A673 (cell line): ENCODE data around the gene NEK7. TPM values are rescaled to one million over a fixed set of nuclear protein-coding genes. Genes with fewer than 3 reads are reported as not detected.
A peak's percentile ranks its signal among the peaks of the same experiment; 100 is the strongest.

Source experiments
- BruUV-seq: library from RNA; stranded (reverse); fragments of 400-500 nt; replicated peaks from 2 replicates; lab custom pipeline; 2021; lab: Mats Ljungman, UMichigan
- CTCF ChIA-PET: fragments of 300-600 bp; sonication (Branson Sonifier 250); formaldehyde crosslinking; loops from one replicate; lab custom pipeline; 2022; ENCODE audit warnings: antibody characterized with exemption; lab: Charles Lee
- POLR2A ChIA-PET: fragments of 300-600 bp; sonication (Branson Sonifier 250); formaldehyde crosslinking; loops from one replicate; lab custom pipeline; 2022; ENCODE audit warnings: antibody characterized with exemption; ENCODE audit not compliant: low non-redundant PET; lab: Charles Lee
- DNase-seq: peaks from one replicate; pipeline ENCODE4 v3.0.0-alpha.2; 2015; ENCODE audit warnings: low spot score
- H3K27ac ChIP-seq: fragments of 200-600 bp; sonication (generic); 2 replicates; pipeline ENCODE4 v1.5.1; 2016; ENCODE audit warnings: mixed run types, low read depth, mild to moderate bottlenecking, mixed read lengths, antibody characterized with exemption, low read length; ENCODE audit not compliant: poor library complexity, severe bottlenecking
- H3K27me3 ChIP-seq: fragments of 200-600 bp; sonication (generic); replicated peaks from 2 replicates; pipeline ENCODE4 v1.6.1; 2017; ENCODE audit warnings: mixed run types, low read depth, mild to moderate bottlenecking, mixed read lengths, antibody characterized with exemption, low read length; ENCODE audit not compliant: insufficient read depth, poor library complexity
- H3K36me3 ChIP-seq: fragments of 200-600 bp; sonication (generic); 2 replicates; pipeline ENCODE4 v1.6.1; 2016; ENCODE audit warnings: mixed run types, mild to moderate bottlenecking, mixed read lengths, antibody characterized with exemption, low read length; ENCODE audit not compliant: insufficient read depth, poor library complexity, severe bottlenecking
- H3K4me1 ChIP-seq: fragments of 200-600 bp; sonication (generic); 2 replicates; pipeline ENCODE4 v1.6.1; 2017; ENCODE audit warnings: mixed run types, mild to moderate bottlenecking, mixed read lengths, antibody characterized with exemption, low read length; ENCODE audit not compliant: insufficient read depth, poor library complexity, severe bottlenecking
- H3K4me3 ChIP-seq: fragments of 200-600 bp; sonication (generic); 2 replicates; pipeline ENCODE4 v1.5.1; 2016; ENCODE audit warnings: low read depth, mixed run types, mild to moderate bottlenecking, mixed read lengths, low read length; ENCODE audit not compliant: poor library complexity, severe bottlenecking
- H3K9me3 ChIP-seq: fragments of 200-600 bp; sonication (generic); 2 replicates; pipeline ENCODE4 v1.6.1; 2016; ENCODE audit warnings: mixed run types, low read depth, mild to moderate bottlenecking, mixed read lengths, antibody characterized with exemption, low read length; ENCODE audit not compliant: poor library complexity, severe bottlenecking
- EZH2 ChIP-seq: fragments of 200-600 bp; sonication (generic); IDR thresholded peaks from 2 replicates; pipeline ENCODE4 v1.6.1; 2017; ENCODE audit warnings: borderline replicate concordance, low read depth, mild to moderate bottlenecking, mixed read lengths, antibody characterized with exemption, low read length; ENCODE audit not compliant: poor library complexity, severe bottlenecking
- intact Hi-C: fragments of 100-400 bp; cut with micrococcal nuclease; formaldehyde crosslinking; loops from one replicate; pipeline ENCODE4 v1.10.0; 2022; ENCODE audit not compliant: unreplicated experiment
- total RNA-seq: library from RNA; stranded (reverse); gene quantifications from 2 replicates; pipeline ENCODE4 v1.2.3, GENCODE V29; 2021
- TF ChIP-seq, protein P1 (sequence below): fragments of 300-800, 200-600 bp; sonication (generic); conservative IDR thresholded peaks from 2 replicates; pipeline ENCODE4 v1.5.1; 2017; ENCODE audit warnings: low read depth, mild to moderate bottlenecking, antibody characterized with exemption, low read length, moderate library complexity, mixed read lengths

Gene NEK7
- total RNA-seq, 1 experiment from 2014 or later, result 18.6 TPM

DNA sequence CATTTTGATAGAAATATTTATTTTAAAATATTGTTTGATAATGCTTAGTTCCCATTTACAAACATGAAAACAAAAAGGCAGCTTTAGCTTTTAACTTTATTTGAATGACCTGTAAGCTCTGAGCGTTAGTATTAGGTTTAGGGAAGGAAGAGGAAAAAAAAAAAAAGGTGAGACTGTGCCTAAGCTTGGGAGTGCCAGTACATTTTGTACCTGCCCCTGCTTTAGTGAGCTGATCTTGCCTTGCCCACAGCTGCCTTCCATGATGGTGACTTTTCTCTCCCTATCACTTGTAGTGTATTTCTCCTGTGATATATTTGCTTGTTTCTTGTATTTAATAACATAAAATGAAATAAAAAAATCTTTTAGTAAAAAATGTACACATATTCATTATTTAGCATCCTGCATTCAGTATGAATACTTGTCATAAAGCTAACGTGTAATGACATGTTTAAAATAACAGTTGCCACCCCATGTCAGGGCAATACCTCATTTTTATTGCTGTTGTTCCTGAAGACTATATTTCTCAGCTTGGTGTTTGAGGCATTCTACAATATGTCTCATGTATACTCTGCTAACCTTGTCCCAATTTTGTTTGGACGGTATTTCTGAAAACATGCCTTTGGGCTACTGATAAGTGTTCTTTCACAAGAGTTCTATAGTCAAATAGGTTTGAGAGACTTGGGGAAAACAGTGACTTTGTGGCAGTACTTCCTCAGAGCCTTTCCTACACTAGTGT lies 76.3 kb downstream of the NEK7 start:
- Histone ChIP-seq H3K36me3 (no peaks in the 10 kb centered on the region), H3K27me3 (no peaks in the 10 kb centered on the region), H3K4me3 (no peak overlapping the region), H3K4me1 (peaks cover 22% of the 10 kb centered on the region), H3K27ac (no peak overlapping the region), H3K9me3 (no peaks in the 10 kb centered on the region)
- ChIA-PET POLR2A (no interaction called here), CTCF (no interaction called here)
- no peak for TF ChIP-seq EZH2
- TF ChIP-seq, protein P1, sequence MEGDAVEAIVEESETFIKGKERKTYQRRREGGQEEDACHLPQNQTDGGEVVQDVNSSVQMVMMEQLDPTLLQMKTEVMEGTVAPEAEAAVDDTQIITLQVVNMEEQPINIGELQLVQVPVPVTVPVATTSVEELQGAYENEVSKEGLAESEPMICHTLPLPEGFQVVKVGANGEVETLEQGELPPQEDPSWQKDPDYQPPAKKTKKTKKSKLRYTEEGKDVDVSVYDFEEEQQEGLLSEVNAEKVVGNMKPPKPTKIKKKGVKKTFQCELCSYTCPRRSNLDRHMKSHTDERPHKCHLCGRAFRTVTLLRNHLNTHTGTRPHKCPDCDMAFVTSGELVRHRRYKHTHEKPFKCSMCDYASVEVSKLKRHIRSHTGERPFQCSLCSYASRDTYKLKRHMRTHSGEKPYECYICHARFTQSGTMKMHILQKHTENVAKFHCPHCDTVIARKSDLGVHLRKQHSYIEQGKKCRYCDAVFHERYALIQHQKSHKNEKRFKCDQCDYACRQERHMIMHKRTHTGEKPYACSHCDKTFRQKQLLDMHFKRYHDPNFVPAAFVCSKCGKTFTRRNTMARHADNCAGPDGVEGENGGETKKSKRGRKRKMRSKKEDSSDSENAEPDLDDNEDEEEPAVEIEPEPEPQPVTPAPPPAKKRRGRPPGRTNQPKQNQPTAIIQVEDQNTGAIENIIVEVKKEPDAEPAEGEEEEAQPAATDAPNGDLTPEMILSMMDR, result no peak
- DNase-seq, result no peak
- BruUV-seq, result no TSS peak
- intact Hi-C loops, result no loop called here

DNA sequence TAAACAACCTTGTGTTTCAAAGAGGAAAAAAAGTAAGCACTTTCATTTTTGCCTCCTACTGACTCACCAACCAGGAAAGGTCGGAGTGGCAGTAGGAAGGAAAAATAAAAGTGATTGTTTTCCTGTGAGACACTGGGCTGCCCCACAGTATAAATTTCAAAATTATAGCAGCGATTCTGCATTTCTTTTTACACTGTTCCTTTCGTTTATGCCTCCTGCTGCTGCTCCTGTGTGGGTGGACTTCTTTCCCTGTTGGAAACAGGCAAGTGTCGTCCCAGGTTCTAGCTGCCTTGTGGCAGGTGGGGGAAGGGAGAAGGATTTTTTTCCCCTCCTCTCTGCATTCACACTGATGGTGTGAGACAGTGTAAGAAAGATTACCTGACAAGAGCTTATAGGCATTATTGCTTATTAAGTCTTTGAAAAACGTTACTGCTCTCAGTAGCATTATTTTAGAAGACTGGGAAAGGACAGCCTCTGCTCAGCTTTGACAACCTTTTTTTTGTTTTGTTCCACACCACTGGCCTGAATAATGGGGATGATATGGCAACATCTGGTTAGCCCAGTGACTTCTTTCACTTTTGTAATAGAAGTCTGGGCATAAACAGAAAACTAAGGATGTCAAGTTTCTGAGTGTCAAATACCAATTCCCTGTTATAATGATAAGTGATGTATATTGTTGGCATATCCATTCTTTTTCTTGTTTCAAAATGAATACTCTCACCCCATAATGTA lies 77.9 kb downstream of the NEK7 start:
- intact Hi-C loops, result no loop called here
- POLR2A ChIA-PET, result no interaction called here
- Histone ChIP-seq H3K4me3 (peak overlapping the region; percentile 36), H3K27me3 (no peaks in the 10 kb centered on the region), H3K4me1 (peaks cover 22% of the 10 kb centered on the region), H3K9me3 (no peaks in the 10 kb centered on the region), H3K36me3 (no peaks in the 10 kb centered on the region), H3K27ac (peak overlapping the region; percentile 45)
- CTCF ChIA-PET, result no interaction called here
- no peak for TF ChIP-seq EZH2
- DNase-seq, result peak; percentile 49
- BruUV-seq, result no TSS peak

DNA sequence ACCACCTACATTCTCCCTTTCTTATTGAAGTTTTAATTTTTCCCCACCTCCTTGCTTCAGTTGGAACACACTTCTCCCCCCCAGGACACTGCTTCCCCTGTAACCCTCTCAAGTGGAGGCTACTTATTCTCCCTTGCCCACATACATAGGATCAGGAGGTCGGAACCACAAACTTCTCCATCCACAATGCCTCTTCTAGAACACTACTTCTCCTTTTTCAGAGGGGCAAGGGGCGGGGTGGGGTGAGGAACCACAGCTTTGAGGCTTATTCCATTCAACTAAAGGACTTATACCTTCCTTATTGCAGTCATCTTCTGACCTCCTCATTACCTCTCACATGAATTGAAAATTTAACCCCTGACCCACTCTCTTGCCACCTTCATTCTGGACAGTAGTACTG lies 81.3 kb downstream of the NEK7 start:
- intact Hi-C loops, result no loop called here
- CTCF ChIA-PET, result no interaction called here

More for the DNA sequence above, 81.3 kb downstream of the NEK7 start:
- H3K9me3 ChIP-seq, result no peaks in the 10 kb centered on the region
- POLR2A ChIA-PET, result no interaction called here
- TF ChIP-seq EZH2, result no peak
- TF ChIP-seq, protein P1, result no peak
- no peak overlapping the region for H3K4me3 ChIP-seq
- H3K4me1 ChIP-seq, result peaks cover 14% of the 10 kb centered on the region
- H3K36me3 ChIP-seq, result no peaks in the 10 kb centered on the region
- no TSS peak for BruUV-seq
- no peak overlapping the region for H3K27ac ChIP-seq
- no peaks in the 10 kb centered on the region for H3K27me3 ChIP-seq
- no peak for DNase-seq
